IMR-90 (cell line): ENCODE data around the gene DPH7. TPM values are rescaled to one million over a fixed set of nuclear protein-coding genes. Genes with fewer than 3 reads are reported as not detected.

Experiments
- ATAC-seq: fragments of 200-7000 bp; cut with Tn5 transposase; 2 replicates; pipeline ENCODE4 v1.9.1; 2020; ENCODE audit warnings: low read depth, mild to moderate bottlenecking, moderate library complexity
- BruUV-seq: library from RNA; stranded (reverse); fragments of 400-500 nt; replicated peaks from 2 replicates; lab custom pipeline; 2021; lab: Mats Ljungman, UMichigan
- CTCF ChIA-PET: fragments of 300-600 bp; formaldehyde crosslinking; extraction: SDS; loops from one replicate; lab custom pipeline; 2021; ENCODE audit warnings: antibody characterized with exemption; lab: Yijun Ruan, JAX
- POLR2A ChIA-PET: fragments of 300-600 bp; sonication (Branson Sonifier 250); formaldehyde crosslinking; loops from one replicate; lab custom pipeline; 2022; ENCODE audit warnings: antibody characterized with exemption; ENCODE audit not compliant: unreplicated experiment; lab: Charles Lee
- DNase-seq: peaks from one replicate; pipeline ENCODE4 v3.0.0; 2013
- H2AFZ ChIP-seq: replicated peaks from 2 replicates; pipeline ENCODE3; 2013; ENCODE audit warnings: low read length, mild to moderate bottlenecking; ENCODE audit not compliant: poor library complexity
- H2AK5ac ChIP-seq: 2 replicates; pipeline ENCODE4 v1.6.1; 2013; ENCODE audit warnings: low read depth, low read length, inconsistent platforms
- H2AK9ac ChIP-seq: replicated peaks from 2 replicates; pipeline ENCODE3; 2013; ENCODE audit warnings: mild to moderate bottlenecking, low read depth, low read length, moderate library complexity; ENCODE audit not compliant: poor library complexity
- H2BK120ac ChIP-seq: 2 replicates; pipeline ENCODE4 v1.6.1; 2013; ENCODE audit warnings: low read depth, low read length, inconsistent platforms
- H2BK15ac ChIP-seq: 3 replicates; pipeline ENCODE4 v1.6.1; 2013; ENCODE audit warnings: low read depth, low read length, inconsistent platforms
- H2BK20ac ChIP-seq: 2 replicates; pipeline ENCODE4 v1.6.1; 2013; ENCODE audit warnings: low read depth, mild to moderate bottlenecking, inconsistent platforms, low read length, moderate library complexity
- H2BK5ac ChIP-seq: 2 replicates; pipeline ENCODE4 v1.6.1; 2013; ENCODE audit warnings: mild to moderate bottlenecking, low read depth, low read length, inconsistent platforms; ENCODE audit not compliant: poor library complexity, severe bottlenecking
- H3K14ac ChIP-seq: replicated peaks from 2 replicates; pipeline ENCODE4 v1.6.1; 2013; ENCODE audit warnings: low read depth, low read length, inconsistent platforms
- H3K18ac ChIP-seq: 2 replicates; pipeline ENCODE4 v1.6.1; 2013; ENCODE audit warnings: low read depth, low read length, control low read depth
- H3K23ac ChIP-seq: 2 replicates; pipeline ENCODE4 v1.6.1; 2013; ENCODE audit warnings: low read depth, low read length, inconsistent platforms
- H3K27ac ChIP-seq: 2 replicates; pipeline ENCODE4 v1.5.1; 2013; ENCODE audit warnings: mild to moderate bottlenecking, control low read depth, low read length; ENCODE audit not compliant: insufficient read depth
- H3K27me3 ChIP-seq: 2 replicates; pipeline ENCODE4 v1.6.1; 2013; ENCODE audit warnings: low read length; ENCODE audit not compliant: control insufficient read depth, insufficient read depth
- H3K36me3 ChIP-seq: 2 replicates; pipeline ENCODE4 v1.6.1; 2013; ENCODE audit warnings: low read length, mixed read lengths; ENCODE audit not compliant: control insufficient read depth, insufficient read depth
- H3K4ac ChIP-seq: 2 replicates; pipeline ENCODE4 v1.6.1; 2013; ENCODE audit warnings: low read depth, low read length, inconsistent platforms
- H3K4me1 ChIP-seq: 2 replicates; pipeline ENCODE4 v1.6.1; 2013; ENCODE audit warnings: low read length, mixed read lengths; ENCODE audit not compliant: control insufficient read depth, insufficient read depth
- H3K4me2 ChIP-seq: 2 replicates; pipeline ENCODE4 v1.6.1; 2013; ENCODE audit warnings: low read depth, mild to moderate bottlenecking, control low read depth, low read length, moderate library complexity
- H3K4me3 ChIP-seq: 2 replicates; pipeline ENCODE4 v1.5.1; 2013; ENCODE audit warnings: low read depth, mild to moderate bottlenecking, control low read depth, low read length, moderate library complexity; ENCODE audit not compliant: insufficient read depth
- H3K56ac ChIP-seq: 2 replicates; pipeline ENCODE4 v1.6.1; 2013; ENCODE audit warnings: low read length, inconsistent platforms; ENCODE audit not compliant: insufficient read depth; ENCODE audit errors: extremely low read depth
- H3K79me1 ChIP-seq, 2 experiments: 2 replicates each; pipeline ENCODE4 v1.6.1; 2013; ENCODE audit warnings: low read length in 2 of 2, inconsistent platforms in 1 of 2, low read depth in 1 of 2
- H3K9ac ChIP-seq: 2 replicates; pipeline ENCODE4 v1.6.1; 2013; ENCODE audit warnings: low read depth, low read length, control low read depth
- H3K9me1 ChIP-seq: 2 replicates; pipeline ENCODE4 v1.6.1; 2013; ENCODE audit warnings: low read length, inconsistent platforms; ENCODE audit not compliant: insufficient read depth
- H3K9me3 ChIP-seq: 2 replicates; pipeline ENCODE4 v1.6.1; 2013; ENCODE audit warnings: low read length; ENCODE audit not compliant: control insufficient read depth, insufficient read depth
- H4K20me1 ChIP-seq: 2 replicates; pipeline ENCODE4 v1.6.1; 2013; ENCODE audit warnings: low read length, inconsistent platforms; ENCODE audit not compliant: insufficient read depth
- H4K5ac ChIP-seq: 2 replicates; pipeline ENCODE4 v1.6.1; 2013; ENCODE audit warnings: mild to moderate bottlenecking, low read depth, low read length, control low read depth
- H4K8ac ChIP-seq, 2 experiments: 2 replicates each; pipeline ENCODE4 v1.6.1; 2013; ENCODE audit warnings: low read depth in 2 of 2, low read length in 2 of 2, control low read depth in 1 of 2, inconsistent platforms in 1 of 2
- H4K91ac ChIP-seq: 2 replicates; pipeline ENCODE4 v1.6.1; 2013; ENCODE audit warnings: low read depth, low read length, inconsistent platforms; ENCODE audit not compliant: insufficient read depth
- SMC3 ChIP-seq: fragments of 150-350 bp; IDR thresholded peaks from 2 replicates; pipeline ENCODE4 v1.6.1; 2016; ENCODE audit warnings: low read depth, mild to moderate bottlenecking, antibody characterized with exemption, low read length, moderate library complexity
- WGBS, 2 experiments: methylation state at CpG; one replicate each; pipeline versions ENCODE4 v1.1.5 to v1.1.7; 2013; ENCODE audit warnings: missing lambda C conversion rate in 2 of 2; ENCODE audit not compliant: insufficient read length in 1 of 2; ENCODE audit errors: extremely low coverage in 2 of 2; 5-methylcytosine and 5-hydroxymethylcytosine counted together
- dilution Hi-C: fragments of 300-500 bp; cut with HindIII; formaldehyde crosslinking; loops from one replicate; pipeline ENCODE4 v1.14.3; 2018; ENCODE audit warnings: low sequenced_read_pairs; ENCODE audit not compliant: unreplicated experiment
- in situ Hi-C: fragments of 300-500 bp; cut with MboI; formaldehyde crosslinking; loops from 3 replicates; pipeline ENCODE4 v1.14.3; 2019; ENCODE audit warnings: low sequenced_read_pairs, inconsistent platforms, mixed read lengths
- intact Hi-C: fragments of 100-400 bp; cut with micrococcal nuclease; formaldehyde crosslinking; loops from 2 replicates; pipeline ENCODE4 v1.10.0; 2022
- polyA plus RNA-seq, 3 experiments: library from polyadenylated mRNA; depleted of rRNA; stranded (reverse); fragments of >200 nt; gene quantifications; 2 replicates each; pipeline ENCODE4 v1.2.3, GENCODE V29; 2012; ENCODE audit warnings: low replicate concordance in 1 of 3
- total RNA-seq: library from RNA; depleted of rRNA; stranded (reverse); fragments of >200 nt; gene quantifications from 2 replicates; pipeline ENCODE4 v1.2.3, GENCODE V29; 2012

Gene DPH7
- total and polyA plus RNA-seq, 2 of the 4 experiments (the other 2 are of a cell fraction), result 12.5 to 33.7 TPM

DNA sequence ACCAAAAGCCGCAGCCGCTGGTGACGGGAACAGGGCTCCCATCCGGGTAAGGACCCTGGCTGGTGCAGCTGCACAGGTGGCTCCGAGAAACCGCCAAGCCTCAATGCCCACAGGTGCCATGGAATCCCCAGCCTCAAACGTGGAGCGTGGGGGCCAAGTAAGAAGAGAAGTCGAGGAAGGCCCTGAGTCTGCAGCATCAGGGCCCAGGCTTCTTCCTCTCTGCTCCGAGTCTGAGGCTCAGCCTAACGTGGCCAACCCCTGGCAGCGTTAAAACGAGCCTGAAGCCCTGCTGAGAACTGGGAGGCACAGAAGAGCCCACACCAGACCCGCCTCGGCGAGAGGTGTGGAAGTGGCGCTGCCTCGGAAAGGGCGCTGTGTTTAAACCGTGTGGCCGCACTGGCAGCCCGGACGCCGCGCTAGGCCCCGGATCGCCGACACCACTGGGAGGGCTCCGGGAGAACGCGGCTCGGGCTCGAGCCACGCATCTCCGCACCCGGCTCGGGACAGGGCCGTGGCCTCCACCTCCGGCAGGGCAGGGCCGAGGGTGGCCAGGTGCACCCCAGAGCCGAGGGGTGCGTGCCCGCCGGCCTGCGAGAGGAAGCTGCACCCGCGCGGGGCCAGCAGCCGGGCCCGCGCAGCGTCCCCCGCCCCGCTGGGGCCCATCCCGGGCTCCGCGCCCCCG is 10.9 kb upstream of the DPH7 start:
- WGBS, 2 experiments, result 4% methylated on average over 27 of the region's 58 CpGs; no CpG with 5 or more reads in 1 of the 2 experiments
- no peak overlapping the region; the same call in 1 of the 2 replicates for H3K4ac ChIP-seq
- no peak overlapping the region for H3K18ac ChIP-seq
- peak overlapping the region; percentile 93 for H3K4me2 ChIP-seq
- peak; percentile 9 for ATAC-seq
- in situ Hi-C loops, result no loop called here
- peak overlapping the region; percentile 62 for H3K9ac ChIP-seq
- peak overlapping the region; percentile 99 for H3K4me3 ChIP-seq
- no peak overlapping the region for H2BK5ac ChIP-seq
- H4K20me1 ChIP-seq, result peaks cover 10% of the 10 kb centered on the region; the same call in 1 of the 2 replicates
- no peaks in the 10 kb centered on the region for H3K27me3 ChIP-seq
- ChIA-PET CTCF (interaction anchor here (1.9 kb wide), 1 partner anchor 10 kb away, joined by 5 read pairs; no protein-coding TSS in a partner anchor), POLR2A (no interaction called here)
- no peaks in the 10 kb centered on the region for H3K9me1 ChIP-seq
- no peak overlapping the region for H2BK120ac ChIP-seq
- TF ChIP-seq SMC3, result no peak
- H3K36me3 ChIP-seq, result peaks cover 26% of the 10 kb centered on the region
- H3K9me3 ChIP-seq, result no peaks in the 10 kb centered on the region
- peak overlapping the region; percentile 1 for H2AK9ac ChIP-seq
- H3K27ac ChIP-seq, result peak overlapping the region; percentile 69; the same call in 1 of the 2 replicates
- H4K5ac ChIP-seq, result no peak overlapping the region
- H3K4me1 ChIP-seq, result peaks cover 7% of the 10 kb centered on the region
- no peak overlapping the region for H4K91ac ChIP-seq
- DNase-seq, result no peak
- peak overlapping the region; percentile 81 for H2AFZ ChIP-seq
- dilution Hi-C loops, result no loop called here
- H2BK15ac ChIP-seq, result no peak overlapping the region
- 0 out of 2 replicates have a peak overlapping the region, but pooled peaks have one; percentile 69 for H3K23ac ChIP-seq
- H3K79me1 ChIP-seq, result peaks cover 7 to 36% of the 10 kb centered on the region in 2 experiments
- intact Hi-C loops, result no loop called here
- H4K8ac ChIP-seq, result no peak overlapping the region
- BruUV-seq, result no TSS peak
- no peak overlapping the region for H2BK20ac ChIP-seq
- peak overlapping the region; percentile 2; the same call in 1 of the 2 replicates for H3K14ac ChIP-seq
- H2AK5ac ChIP-seq, result 0 out of 2 replicates have a peak overlapping the region, but pooled peaks have one; percentile 38
- no peak overlapping the region for H3K56ac ChIP-seq
